ENCODE measurements around the gene CYP26A1. TPM values are rescaled to one million over a fixed set of nuclear protein-coding genes. Genes with fewer than 3 reads are reported as not detected.

Gene CYP26A1
- polyA plus RNA-seq, 6 donors from 2014 or later = not detected

GRCh38 chr10:93124580-93125318 is 51.1 kb downstream of the CYP26A1 start:
- Mint-ChIP-seq H3K9me3 (peaks cover 8 to 26% (median 16%) of the 10 kb centered on the region in 7 donors), H3K4me3 (peak overlapping the region; percentile 34 to 88 (median 81)), H3K4me1 (peaks cover 26 to 58% (median 31%) of the 10 kb centered on the region in 3 donors), H3K36me3 (peaks cover 6 to 24% of the 10 kb centered on the region in 2 donors), H3K27ac (peak overlapping the region; percentile 57 to 96 (median 94)), H3K27me3 (peaks cover 0 to 24% (median 4%) of the 10 kb centered on the region in 3 donors)
- DNase-seq = no peak
- peak; percentile 42 to 58 for ATAC-seq (ENCODE audit: low read depth in 2 of 2)

- Mint-ChIP-seq H3K4me3 (peak overlapping the region in 1 of 8 donors; percentile 31), H3K27me3 (peaks cover 0 to 14% (median 9%) of the 10 kb centered on the region in 3 donors), H3K36me3 (peaks cover 6 to 24% of the 10 kb centered on the region in 2 donors), H3K27ac (peak overlapping the region in 1 of 6 donors; percentile 20), H3K9me3 (peaks cover 8 to 26% (median 16%) of the 10 kb centered on the region in 7 donors), H3K4me1 (peaks cover 26 to 51% (median 31%) of the 10 kb centered on the region in 3 donors)
- no peak for DNase-seq
- ATAC-seq (ENCODE audit: low read depth in 2 of 2) = no peak
Observed at GRCh38 chr10:93125966-93126365, 52.3 kb downstream of the CYP26A1 start.

- Mint-ChIP-seq H3K4me3 (no peak overlapping the region), H3K4me1 (peaks cover 26 to 49% (median 31%) of the 10 kb centered on the region in 3 donors), H3K9me3 (peaks cover 8 to 26% (median 16%) of the 10 kb centered on the region in 7 donors), H3K36me3 (peaks cover 6 to 24% of the 10 kb centered on the region in 2 donors), H3K27ac (no peak overlapping the region), H3K27me3 (peaks cover 0 to 13% (median 9%) of the 10 kb centered on the region in 3 donors)
- no peak for ATAC-seq (ENCODE audit: low read depth in 2 of 2)
- no peak for DNase-seq
Observed at GRCh38 chr10:93126483-93127052, 52.9 kb downstream of the CYP26A1 start.

Other genes starting within 250 kb of the CYP26A1 start
- 10 to 100 TPM; 11.8 to 16.2 (median 14.4) TPM for gene EXOC6, start 225.4 kb upstream of the CYP26A1 start, polyA plus RNA-seq (ENCODE audit: low read depth in 6 of 6)
- gene CYP26C1, start 13.1 kb upstream of the CYP26A1 start, polyA plus RNA-seq (ENCODE audit: low read depth in 6 of 6) = under 1 TPM in 1 of 6 donors, not detected in 5; 0.10 TPM

All from naive B cell (primary cell).